Endometrial microvascular endothelial cells (primary cell): ENCODE data around the gene TADA2B. TPM values are rescaled to one million over a fixed set of nuclear protein-coding genes. Genes with fewer than 3 reads are reported as not detected.
"Not testable (repeated sequence)": the region's sequence is repeated elsewhere in the genome, so short reads cannot be mapped to it uniquely, and the experiment has no call there.

Experiments used
- in situ Hi-C: cut with HindIII; loops from 2 replicates; pipeline ENCODE4 v1.10.0; 2017; ENCODE audit warnings: low sequenced_read_pairs, low pct_unique_long_range_greater_than_20kb; ENCODE audit errors: inconsistent ontology term
- total RNA-seq: library from RNA; depleted of rRNA; stranded (reverse); fragments of >200 nt; gene quantifications from one replicate; pipeline ENCODE4 v1.2.3, GENCODE V29; 2015; ENCODE audit errors: inconsistent ontology term

Gene TADA2B
- total RNA-seq, 1 donor from 2014 or later = 9.8 TPM

GRCh38 chr4:7070729-7071511 is 27.7 kb downstream of the TADA2B start:
- in situ Hi-C loops = no loop called here

GRCh38 chr4:7073059-7073458 is 29.9 kb downstream of the TADA2B start:
- in situ Hi-C loops = no loop called here

GRCh38 chr4:7073526-7074390 is 30.6 kb downstream of the TADA2B start:
- in situ Hi-C loops = no loop called here

- in situ Hi-C loops = no loop called here
Measured at GRCh38 chr4:7074426-7074825, 31.3 kb downstream of the TADA2B start.

GRCh38 chr4:7075962-7076695 is 33.0 kb downstream of the TADA2B start:
- in situ Hi-C loops = no loop called here

GRCh38 chr4:7076696-7077082 is 33.5 kb downstream of the TADA2B start:
- in situ Hi-C loops = no loop called here

- in situ Hi-C loops = no loop called here
Measured at GRCh38 chr4:7077371-7077770, 34.2 kb downstream of the TADA2B start.

GRCh38 chr4:7078025-7078424 is 34.9 kb downstream of the TADA2B start:
- in situ Hi-C loops = no loop called here

GRCh38 chr4:7079483-7079882 is 36.3 kb downstream of the TADA2B start:
- in situ Hi-C loops = not testable (repeated sequence)

GRCh38 chr4:7079909-7080308 is 36.7 kb downstream of the TADA2B start:
- in situ Hi-C loops = not testable (repeated sequence)

GRCh38 chr4:7083597-7084563 is 40.7 kb downstream of the TADA2B start:
- in situ Hi-C loops = no loop called here

- in situ Hi-C loops = not testable (repeated sequence)
Measured at GRCh38 chr4:7084564-7084961, 41.4 kb downstream of the TADA2B start.

GRCh38 chr4:7086384-7086783 is 43.2 kb downstream of the TADA2B start:
- in situ Hi-C loops = no loop called here

- in situ Hi-C loops = no loop called here
Measured at GRCh38 chr4:7087036-7087435, 43.9 kb downstream of the TADA2B start.

- in situ Hi-C loops = no loop called here
Measured at GRCh38 chr4:7089213-7089986, 46.2 kb downstream of the TADA2B start.

GRCh38 chr4:7092026-7092425 is 48.9 kb downstream of the TADA2B start:
- in situ Hi-C loops = no loop called here

- in situ Hi-C loops = no loop called here
Measured at GRCh38 chr4:7094916-7095315, 51.7 kb downstream of the TADA2B start.
